ENCODE results near the gene RAB5A. TPM values are rescaled to one million over a fixed set of nuclear protein-coding genes. Genes with fewer than 3 reads are reported as not detected.

RAB5A gene
- 77.0 and 87.8 TPM in 2 replicates for total RNA-seq

GRCh38 chr3:19946832-19947548 is at the start of gene RAB5A:
TSS of gene RAB5A (plus strand) at chr3:19947097. CDS start at chr3:19950899, 3,802 bp downstream.

GRCh38 chr3:19934098-19934566 is 12.8 kb upstream of the RAB5A start, which contains the start of gene EFHB:
TSS of gene EFHB (minus strand) at chr3:19934217. CDS start at chr3:19934018, 199 bp downstream.

GRCh38 chr3:20012164-20012563 is 65.3 kb downstream of the RAB5A start, which contains the start of gene PP2D1:
TSS of gene PP2D1 (minus strand) at chr3:20012264. CDS start at chr3:20012072, 192 bp downstream.

Small RNAs within 50 kb of the gene (small RNA-seq; reads per million reads assigned to genes)
- not detected for gene RNU4-85P (ENCODE audit: low replicate concordance)
- gene RPL39P18 (ENCODE audit: low replicate concordance), result not detected

Other genes starting within 250 kb of the RAB5A start
- gene EFHB, start 12.9 kb upstream of the RAB5A start, total RNA-seq, result not detected in 2 replicates
- gene PP2D1, start 65.2 kb downstream of the RAB5A start, total RNA-seq, result not detected in 2 replicates
- 3.7 and 8.6 TPM in 2 replicates for gene KAT2B, start 93.3 kb downstream of the RAB5A start, total RNA-seq
- 0.44 and 15.5 TPM in 2 replicates for gene SGO1, start 239.1 kb downstream of the RAB5A start, total RNA-seq